ENCODE measurements around the gene PRRG3.

DNA sequence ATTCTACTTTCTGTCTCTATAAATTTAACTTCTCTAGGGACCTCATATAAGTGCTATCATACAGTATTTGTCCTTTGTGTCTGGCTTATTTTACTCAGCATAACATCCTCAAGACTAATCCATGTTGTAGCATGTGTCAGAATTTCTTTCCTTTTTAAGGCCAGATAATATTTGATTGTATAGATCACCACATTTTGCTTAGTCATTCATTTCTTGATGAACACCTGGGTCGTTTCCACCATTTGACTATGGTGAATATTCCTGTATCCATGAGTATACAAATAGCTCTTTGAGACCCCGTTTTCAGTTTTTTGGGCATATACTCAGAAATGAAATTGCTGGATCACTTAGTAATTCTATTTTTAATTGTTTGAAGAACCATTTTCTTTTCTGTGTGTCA lies 51.2 kb downstream of the PRRG3 start:
- TF ChIP-seq, protein P1, sequence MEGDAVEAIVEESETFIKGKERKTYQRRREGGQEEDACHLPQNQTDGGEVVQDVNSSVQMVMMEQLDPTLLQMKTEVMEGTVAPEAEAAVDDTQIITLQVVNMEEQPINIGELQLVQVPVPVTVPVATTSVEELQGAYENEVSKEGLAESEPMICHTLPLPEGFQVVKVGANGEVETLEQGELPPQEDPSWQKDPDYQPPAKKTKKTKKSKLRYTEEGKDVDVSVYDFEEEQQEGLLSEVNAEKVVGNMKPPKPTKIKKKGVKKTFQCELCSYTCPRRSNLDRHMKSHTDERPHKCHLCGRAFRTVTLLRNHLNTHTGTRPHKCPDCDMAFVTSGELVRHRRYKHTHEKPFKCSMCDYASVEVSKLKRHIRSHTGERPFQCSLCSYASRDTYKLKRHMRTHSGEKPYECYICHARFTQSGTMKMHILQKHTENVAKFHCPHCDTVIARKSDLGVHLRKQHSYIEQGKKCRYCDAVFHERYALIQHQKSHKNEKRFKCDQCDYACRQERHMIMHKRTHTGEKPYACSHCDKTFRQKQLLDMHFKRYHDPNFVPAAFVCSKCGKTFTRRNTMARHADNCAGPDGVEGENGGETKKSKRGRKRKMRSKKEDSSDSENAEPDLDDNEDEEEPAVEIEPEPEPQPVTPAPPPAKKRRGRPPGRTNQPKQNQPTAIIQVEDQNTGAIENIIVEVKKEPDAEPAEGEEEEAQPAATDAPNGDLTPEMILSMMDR (IDR thresholded peaks at IDR 0.05) = no peak
- TF ChIP-seq EP300 (IDR thresholded peaks at IDR 0.05) (no peak), POLR2AphosphoS5 (IDR thresholded peaks at IDR 0.05) (no peak)

Data from upper lobe of left lung (tissue), 4 donors.